Renal cortical epithelial cell (primary cell): ENCODE results near the gene PPP1R13L. TPM values are rescaled to one million over a fixed set of nuclear protein-coding genes. Genes with fewer than 3 reads are reported as not detected.
A peak's percentile ranks its signal among the peaks of the same experiment; 100 is the strongest.

Source experiments
- DNase-seq: peaks from one replicate; pipeline ENCODE4 v3.0.0-alpha.2; 2011; ENCODE audit warnings: low read depth
- total RNA-seq: library from RNA; depleted of rRNA; stranded (reverse); fragments of >200 nt; gene quantifications from 2 replicates; pipeline ENCODE4 v1.2.3, GENCODE V29; 2014

The PPP1R13L gene
- total RNA-seq, 1 donor from 2014 or later, result 32.8 TPM

GRCh38 chr19:45406226-45407090, 1.6 kb upstream of the PPP1R13L start, which contains the start of gene POLR1G:
POLR1G (plus strand) TSS chr19:45406644; CDS start chr19:45406697, 53 bp downstream.
- peak; percentile 83 for DNase-seq

DNA sequence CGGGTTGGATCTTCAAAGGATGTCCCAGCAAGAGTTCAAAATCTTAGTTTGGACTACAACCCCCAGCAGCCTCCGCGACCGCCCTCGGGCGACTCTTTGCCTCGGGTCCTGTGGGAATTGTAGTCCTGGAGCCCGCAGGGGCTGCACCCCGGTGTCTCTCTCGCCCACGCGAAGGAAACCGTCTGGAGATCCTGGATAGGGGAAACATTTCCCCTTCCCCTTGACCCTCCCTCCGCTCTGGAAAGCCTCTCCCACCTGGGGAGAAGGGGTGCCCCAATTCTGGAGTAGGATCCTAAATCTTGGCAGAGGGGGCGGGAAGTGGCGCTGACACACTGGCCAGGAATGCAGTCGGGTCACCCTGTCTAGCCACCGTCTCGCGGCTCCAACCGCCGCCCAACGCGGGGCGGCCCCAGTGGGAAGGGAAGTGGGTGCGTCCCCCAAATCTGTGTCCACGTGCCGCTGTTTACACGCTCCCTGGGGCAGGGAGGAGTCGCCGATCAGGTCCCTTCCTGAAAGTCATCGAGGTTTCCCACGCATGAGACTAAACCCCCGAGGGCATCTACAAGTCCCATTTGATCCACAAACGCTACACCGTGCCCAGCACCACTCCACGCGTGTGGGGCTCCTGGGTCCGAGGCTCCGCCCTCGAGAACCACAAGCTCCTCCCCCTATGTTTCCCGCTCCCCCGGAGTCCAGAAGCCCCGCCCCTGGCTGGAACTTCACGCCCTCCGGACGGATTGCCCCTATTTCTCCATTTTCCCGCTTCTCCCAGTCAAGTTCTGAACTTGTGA, 761 bp upstream of the PPP1R13L start:
- peak; percentile 86 for DNase-seq

DNA sequence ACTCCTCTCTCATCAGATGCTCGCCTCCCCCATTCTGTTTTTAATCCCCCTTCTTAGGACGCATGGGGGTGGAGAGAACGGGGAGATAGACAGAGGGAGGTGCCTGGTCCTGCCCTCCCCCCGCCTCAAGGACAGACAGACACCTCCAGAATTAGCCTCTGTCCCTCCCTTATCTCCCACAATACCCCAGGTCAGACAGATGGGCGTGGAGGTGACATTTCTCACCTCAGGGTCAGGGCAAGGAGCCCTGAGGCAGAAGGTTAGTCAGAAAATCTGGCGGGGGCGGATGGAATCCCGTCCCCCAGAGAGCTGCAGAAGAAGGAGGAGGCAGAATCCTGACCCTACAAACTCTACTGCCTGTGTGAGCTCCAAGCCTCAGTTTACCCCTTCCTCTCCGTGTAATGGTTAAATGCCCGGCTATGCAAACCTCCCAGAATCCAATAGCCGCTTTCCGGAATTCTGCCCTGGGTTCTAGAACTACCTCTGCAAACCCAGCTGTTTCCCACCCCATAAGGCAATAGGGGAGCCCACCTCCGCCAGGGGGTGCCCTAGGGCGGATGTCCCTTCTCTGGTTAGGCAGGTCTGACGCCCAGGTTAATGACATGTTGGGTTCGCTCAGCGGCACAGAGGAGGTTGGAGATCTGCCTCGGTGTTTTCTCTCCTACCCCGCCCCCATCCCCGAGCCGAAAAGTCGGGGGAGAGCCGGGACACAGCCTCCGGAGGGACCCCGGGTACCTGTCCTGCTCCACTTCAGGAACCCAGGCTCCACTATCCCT, 900 bp downstream of the PPP1R13L start:
- DNase-seq, result peak; percentile 44

GRCh38 chr19:45403272-45403671, 1.6 kb downstream of the PPP1R13L start:
- DNase-seq, result no peak

DNA sequence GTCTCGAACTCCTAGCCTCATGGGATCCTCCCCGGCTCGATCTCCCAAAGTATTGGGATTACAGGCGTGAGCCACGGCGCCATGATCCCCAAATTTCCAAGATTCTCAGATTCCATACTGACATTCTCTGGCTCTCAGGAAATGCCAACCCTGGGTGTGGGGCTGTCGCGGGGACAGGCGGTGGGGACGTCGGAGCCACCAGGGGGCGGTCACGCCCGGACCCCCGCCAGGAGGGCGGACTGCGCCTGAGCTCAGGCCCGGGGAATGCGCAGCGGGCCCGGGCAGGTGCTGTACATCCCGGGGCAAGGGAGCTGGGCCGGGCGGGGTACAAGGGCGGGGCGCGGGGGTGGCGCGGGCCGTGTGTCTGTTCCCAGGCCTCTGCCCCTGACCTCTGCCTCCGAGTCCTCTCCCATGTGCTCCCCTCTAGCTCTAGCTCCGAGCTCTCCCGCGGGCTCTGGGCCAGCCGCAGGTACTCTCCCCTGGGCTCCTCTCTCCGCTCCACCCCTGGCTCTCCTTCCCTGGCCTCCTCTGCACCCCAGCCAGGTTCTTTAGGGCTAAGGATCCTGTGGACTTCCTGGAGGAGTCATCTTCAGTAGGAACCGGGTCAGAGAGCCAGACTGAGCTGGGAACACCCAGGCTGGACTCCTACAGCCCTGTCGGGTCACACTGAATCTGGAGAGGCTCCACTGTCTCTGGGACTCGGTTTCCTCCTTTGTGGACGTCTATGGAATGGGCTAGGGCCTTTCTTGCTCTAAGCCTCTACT, 2.4 kb downstream of the PPP1R13L start:
- DNase-seq, result no peak

DNA sequence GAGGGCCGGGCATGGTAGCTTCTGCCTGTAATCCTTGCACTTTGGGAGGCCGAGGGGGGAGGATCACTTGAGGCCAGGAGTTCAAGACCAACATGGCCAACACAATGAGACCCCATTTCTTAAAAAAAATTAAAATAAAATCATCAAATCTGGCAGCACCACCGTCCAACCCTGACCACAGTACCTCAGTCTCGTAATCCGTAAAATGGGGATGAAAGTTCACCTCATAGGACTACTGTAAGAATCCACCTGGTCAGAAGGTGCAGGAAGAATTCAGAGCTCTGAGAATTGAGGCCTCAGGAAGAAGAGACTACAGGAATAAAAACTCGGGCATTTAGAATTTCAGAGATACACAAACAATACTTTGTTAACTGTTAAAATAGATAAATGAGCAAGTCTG, 3.1 kb downstream of the PPP1R13L start:
- no peak for DNase-seq

DNA sequence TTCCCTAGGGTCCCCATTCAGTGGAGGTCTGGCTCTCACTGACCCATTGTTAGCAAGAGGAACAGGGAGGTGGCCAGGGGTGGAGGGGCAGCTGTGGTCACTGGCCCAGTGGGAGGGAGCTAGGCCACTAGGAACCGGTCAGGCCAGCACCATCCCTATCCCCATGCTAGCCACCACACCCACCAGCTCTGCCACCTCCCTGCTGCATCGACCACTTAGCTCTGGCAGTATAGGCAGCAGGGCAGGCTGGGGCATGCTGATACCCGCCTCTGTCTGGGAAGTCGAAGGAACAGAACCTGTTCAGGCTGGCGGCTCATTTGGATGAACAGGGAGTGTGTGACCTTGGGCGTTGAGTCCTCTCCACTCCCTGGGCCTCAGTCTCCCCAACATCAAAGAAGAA, 4.7 kb downstream of the PPP1R13L start:
- no peak for DNase-seq

GRCh38 chr19:45395821-45396617, 8.8 kb downstream of the PPP1R13L start:
- DNase-seq, result no peak

GRCh38 chr19:45391871-45392665, 12.8 kb downstream of the PPP1R13L start:
- DNase-seq, result no peak

- no peak for DNase-seq
Observed at GRCh38 chr19:45391346-45391745, 13.5 kb downstream of the PPP1R13L start.

DNA sequence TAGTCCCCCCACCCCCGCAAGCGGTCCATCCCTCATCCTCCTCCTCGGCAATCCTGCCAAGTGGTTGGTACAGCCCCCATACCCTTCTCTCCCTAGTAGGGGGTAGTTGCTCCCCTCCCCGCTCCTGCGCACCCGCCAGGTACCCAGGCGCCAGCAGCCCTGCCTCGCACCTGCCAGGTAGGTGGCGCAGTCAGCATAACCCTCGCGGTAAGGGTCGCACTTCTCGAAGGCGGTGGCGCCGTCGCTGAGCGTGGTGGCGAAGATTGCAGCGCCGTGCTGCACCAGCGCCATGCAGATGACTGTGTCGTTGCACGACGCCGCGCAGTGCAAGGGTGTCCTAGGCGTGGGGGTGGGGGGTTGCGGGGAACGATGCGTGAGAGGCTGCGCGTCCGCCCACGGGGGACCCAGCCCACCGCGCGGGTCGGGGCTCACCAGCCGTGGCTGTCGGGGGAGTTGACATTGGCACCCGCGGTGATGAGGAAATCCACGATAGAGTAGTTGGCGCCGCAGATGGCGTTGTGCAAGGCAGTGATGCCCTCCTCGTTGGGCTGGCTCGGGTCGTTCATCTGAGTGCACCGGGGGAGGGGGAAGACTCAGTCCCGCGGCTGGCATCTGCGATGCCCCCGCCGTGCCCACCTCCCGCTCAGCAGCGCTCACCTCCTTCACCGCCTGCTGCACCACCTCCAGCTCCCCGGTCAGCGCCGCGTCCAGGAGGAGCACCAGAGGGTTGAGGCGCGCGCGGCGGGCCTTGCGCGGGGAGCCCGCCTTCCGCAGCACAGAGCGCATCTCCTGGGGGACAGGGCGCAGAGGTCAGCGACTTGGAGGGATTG, 19.3 kb downstream of the PPP1R13L start:
- DNase-seq, result no peak

DNA sequence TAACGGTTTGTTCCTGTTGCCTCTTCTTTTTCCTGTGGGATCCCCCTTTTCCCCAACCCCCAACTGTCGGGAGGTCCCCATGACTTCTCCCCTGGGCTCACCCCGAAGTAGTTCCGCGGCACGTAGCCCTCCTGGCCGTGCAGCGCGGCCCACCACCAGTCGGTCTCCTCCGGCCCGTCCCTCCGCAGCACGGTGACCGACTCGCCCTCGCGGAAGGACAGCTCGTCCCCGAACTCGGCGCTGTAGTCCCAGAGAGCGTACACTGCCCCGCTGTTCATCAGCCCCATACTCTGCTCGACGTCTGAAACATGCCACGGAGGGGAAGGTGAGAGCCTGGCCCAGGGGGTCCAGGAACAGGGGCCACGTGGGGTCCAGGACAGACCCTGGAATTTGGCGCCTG, 22.4 kb downstream of the PPP1R13L start:
- DNase-seq, result no peak

- no peak for DNase-seq
Observed at GRCh38 chr19:45380107-45380506, 24.8 kb downstream of the PPP1R13L start.

GRCh38 chr19:45376045-45376724, 28.7 kb downstream of the PPP1R13L start:
- DNase-seq, result peak; percentile 93

- peak; percentile 91 for DNase-seq
Observed at GRCh38 chr19:45370410-45371204, 34.3 kb downstream of the PPP1R13L start, which contains the start of gene ERCC2. ERCC2 (minus strand) TSS chr19:45370573; CDS start chr19:45370540, 33 bp downstream.

DNA sequence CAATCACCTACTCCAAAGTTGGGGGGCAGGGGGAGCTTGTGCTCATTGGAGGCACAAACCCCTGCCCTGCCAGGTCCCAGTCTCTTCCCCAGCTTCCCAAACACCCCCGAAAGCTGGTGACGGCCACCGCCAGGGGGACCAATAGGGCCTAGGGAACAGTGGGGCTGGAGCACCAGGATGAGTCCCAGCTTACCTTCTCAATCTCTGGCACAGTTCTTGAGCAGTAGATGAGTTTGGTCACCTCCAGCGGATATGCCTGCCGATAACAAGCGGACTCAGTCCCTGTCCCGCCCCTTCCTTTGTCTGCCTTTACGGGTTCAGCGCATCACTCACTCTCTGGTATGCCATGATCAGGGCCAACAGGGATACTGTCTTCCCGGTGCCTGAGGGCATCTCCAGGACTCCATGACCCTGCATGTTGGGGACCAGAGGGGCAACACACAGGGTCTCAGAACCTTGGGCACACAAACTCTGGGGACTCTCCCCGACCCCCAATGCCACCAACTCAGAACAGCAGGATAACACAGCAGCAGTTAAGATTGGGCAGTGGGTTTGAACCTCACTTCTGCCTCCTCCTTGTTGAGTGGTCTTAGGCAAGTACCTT, 36.0 kb downstream of the PPP1R13L start:
- no peak for DNase-seq

- no peak for DNase-seq
Observed at GRCh38 chr19:45368127-45368526, 36.7 kb downstream of the PPP1R13L start.
